HUES6 (cell line): Measurements from ENCODE around the gene CERKL.

Experiments used
- H3K27ac ChIP-seq: 2 replicates; pipeline ENCODE4 v1.7.0; 2013; ENCODE audit warnings: low read depth, mild to moderate bottlenecking, low read length, inconsistent platforms
- H3K27me3 ChIP-seq: 2 replicates; pipeline ENCODE4 v1.6.1; 2013; ENCODE audit warnings: low read length; ENCODE audit not compliant: control insufficient read depth, insufficient read depth
- H3K36me3 ChIP-seq: 2 replicates; pipeline ENCODE4 v1.6.1; 2013; ENCODE audit warnings: low read length; ENCODE audit not compliant: control insufficient read depth, insufficient read depth
- H3K4me1 ChIP-seq: 2 replicates; pipeline ENCODE4 v1.6.1; 2013; ENCODE audit warnings: low read length; ENCODE audit not compliant: control insufficient read depth, insufficient read depth
- H3K4me3 ChIP-seq: 2 replicates; pipeline ENCODE4 v1.5.1; 2013; ENCODE audit warnings: low read depth, low read length
- H3K9ac ChIP-seq: one replicate; pipeline ENCODE4 v1.6.1; 2013; ENCODE audit warnings: mild to moderate bottlenecking, low read length
- H3K9me3 ChIP-seq: 2 replicates; pipeline ENCODE4 v1.6.1; 2013; ENCODE audit warnings: low read depth, low read length; ENCODE audit not compliant: control insufficient read depth, insufficient read depth

The CERKL gene

GRCh38 chr2:181621779-181622490 is 35.0 kb downstream of the CERKL start:
- Histone ChIP-seq H3K9me3 (no peaks in the 10 kb centered on the region), H3K27me3 (no peaks in the 10 kb centered on the region; the same call in 1 of the 2 replicates), H3K4me3 (no peak overlapping the region), H3K27ac (no peak overlapping the region), H3K36me3 (no peaks in the 10 kb centered on the region), H3K9ac (no peak overlapping the region), H3K4me1 (no peaks in the 10 kb centered on the region)

DNA sequence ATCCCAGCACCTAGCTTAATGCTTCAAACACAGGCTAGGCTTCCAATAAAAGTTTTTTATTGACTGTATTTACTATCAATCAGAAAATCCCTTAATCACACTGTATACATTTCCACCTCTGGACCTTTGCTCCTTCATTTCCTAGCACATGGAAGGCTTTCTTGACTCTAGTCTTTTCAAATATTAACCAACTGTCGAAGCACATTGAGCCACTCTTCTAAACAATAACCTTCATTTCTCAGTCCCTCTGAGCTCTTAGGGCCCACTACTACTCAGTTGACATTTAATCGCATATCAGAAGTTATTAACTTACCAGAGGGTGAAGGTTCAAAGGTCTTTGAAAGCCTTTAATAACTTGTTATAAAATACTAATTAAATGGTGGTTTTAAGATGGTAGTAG is 37.4 kb downstream of the CERKL start:
- Histone ChIP-seq H3K36me3 (no peaks in the 10 kb centered on the region), H3K9me3 (no peaks in the 10 kb centered on the region), H3K4me3 (no peak overlapping the region), H3K4me1 (no peaks in the 10 kb centered on the region), H3K27me3 (no peaks in the 10 kb centered on the region), H3K9ac (no peak overlapping the region), H3K27ac (no peak overlapping the region)

DNA sequence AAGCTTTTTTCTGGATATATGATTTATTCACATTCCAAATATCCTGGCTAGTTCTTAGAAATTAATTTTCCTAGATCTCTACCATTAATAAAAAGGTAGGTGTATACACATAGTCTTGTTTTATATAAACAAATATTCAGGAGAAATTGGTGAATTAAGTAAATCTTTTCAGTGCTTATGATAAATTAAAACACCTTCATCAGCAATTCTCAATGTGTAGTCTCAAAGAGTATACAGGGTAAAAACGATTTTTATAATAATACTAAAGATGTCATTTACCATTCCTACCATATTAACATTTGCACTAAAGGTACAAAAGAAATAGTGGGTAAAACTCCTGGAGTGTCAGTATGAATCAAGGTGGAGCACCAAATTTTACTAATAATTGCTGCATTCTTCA is 40.2 kb downstream of the CERKL start:
- Histone ChIP-seq H3K9ac (no peak overlapping the region), H3K4me3 (no peak overlapping the region), H3K9me3 (no peaks in the 10 kb centered on the region), H3K27me3 (no peaks in the 10 kb centered on the region), H3K36me3 (no peaks in the 10 kb centered on the region), H3K4me1 (no peaks in the 10 kb centered on the region), H3K27ac (no peak overlapping the region)

DNA sequence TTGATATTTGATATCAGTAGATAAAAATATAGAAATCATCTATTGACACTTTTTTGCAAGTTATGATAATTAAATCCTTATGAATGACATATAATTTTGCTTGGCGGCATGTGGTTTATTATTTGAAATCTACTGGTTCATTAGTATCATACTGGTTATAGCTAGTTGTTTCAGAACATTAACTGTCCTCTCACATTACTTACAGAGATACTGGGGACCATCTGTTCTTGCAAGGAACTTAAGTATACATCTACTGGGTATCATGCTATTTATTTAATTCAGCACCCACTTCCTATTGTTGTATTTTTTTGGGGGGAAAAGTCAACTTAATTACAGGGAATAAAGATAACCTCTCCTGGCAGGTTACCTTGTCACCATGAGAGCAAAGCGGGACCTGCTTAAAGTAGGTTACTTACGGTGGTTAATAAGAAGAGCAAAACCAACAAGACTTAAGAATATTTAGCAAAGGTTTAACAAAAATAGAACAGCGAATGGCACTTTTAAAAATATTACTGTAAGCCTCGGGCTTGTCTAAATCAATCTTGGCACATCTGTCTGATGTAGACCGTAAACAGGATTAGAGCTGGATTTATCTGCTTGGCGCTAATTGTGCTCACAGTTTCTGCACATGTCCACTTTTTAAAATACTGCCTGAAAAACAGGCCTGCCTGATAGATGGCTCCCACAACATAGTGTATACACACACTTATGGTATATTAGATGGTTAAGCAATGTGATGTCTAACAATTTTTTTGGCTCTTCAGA is 41.8 kb downstream of the CERKL start:
- H3K4me1 ChIP-seq = no peaks in the 10 kb centered on the region
- no peak overlapping the region for H3K4me3 ChIP-seq
- no peak overlapping the region for H3K9ac ChIP-seq

GRCh38 chr2:181613241-181613640 is 43.7 kb downstream of the CERKL start:
- no peak overlapping the region for H3K27ac ChIP-seq
- no peak overlapping the region for H3K4me3 ChIP-seq
- H3K4me1 ChIP-seq = no peaks in the 10 kb centered on the region
- H3K9ac ChIP-seq = no peak overlapping the region
- H3K36me3 ChIP-seq = no peaks in the 10 kb centered on the region
- no peaks in the 10 kb centered on the region for H3K9me3 ChIP-seq
- no peaks in the 10 kb centered on the region for H3K27me3 ChIP-seq

More for the DNA sequence above, 41.8 kb downstream of the CERKL start:
- H3K27ac ChIP-seq = no peak overlapping the region
- no peaks in the 10 kb centered on the region for H3K36me3 ChIP-seq
- H3K9me3 ChIP-seq = no peaks in the 10 kb centered on the region
- H3K27me3 ChIP-seq = no peaks in the 10 kb centered on the region

DNA sequence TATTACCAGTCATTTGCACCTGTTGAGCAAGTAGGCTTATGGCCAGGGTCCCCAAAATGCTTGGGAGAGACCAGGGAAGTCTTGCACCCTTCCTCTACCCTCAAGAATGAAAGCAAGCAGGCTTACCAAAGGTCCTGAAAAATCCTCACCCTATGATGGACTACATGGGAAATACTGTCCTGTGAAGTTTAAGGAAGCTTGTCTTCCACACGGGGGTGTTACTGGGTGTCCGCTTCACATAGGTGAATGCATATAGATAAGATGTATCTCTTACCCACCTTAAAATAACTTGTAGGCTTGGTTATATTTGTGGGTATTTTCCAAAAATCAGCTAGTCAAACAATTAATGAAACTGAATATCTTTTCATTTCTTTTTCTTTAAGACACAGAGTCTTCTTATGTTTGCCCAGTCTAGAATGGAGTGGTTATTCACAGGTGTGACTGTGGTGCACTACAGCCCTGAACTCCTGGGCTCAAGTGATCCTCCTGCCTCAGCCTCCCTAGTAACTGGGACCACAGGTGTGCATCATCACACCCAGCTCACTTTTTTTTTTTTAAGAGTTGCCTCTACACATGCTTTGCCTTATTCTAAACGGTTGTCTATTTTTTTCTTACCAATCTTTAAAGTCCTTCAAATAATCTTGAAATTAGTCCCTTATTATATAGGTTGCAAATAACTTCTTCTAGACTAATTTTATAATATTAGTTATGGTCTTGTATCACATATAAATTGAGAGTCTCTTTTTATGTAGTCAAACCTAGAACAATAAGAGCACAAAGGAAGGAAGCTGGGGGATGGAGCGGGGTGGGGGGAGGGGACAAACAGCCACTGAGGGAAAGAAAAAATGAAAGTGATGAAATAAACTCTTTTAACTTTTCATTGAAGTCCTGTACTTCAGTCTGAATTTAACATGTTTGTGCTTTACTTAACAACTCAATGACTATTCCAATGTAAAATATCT is 49.0 kb downstream of the CERKL start:
- no peak overlapping the region for H3K27ac ChIP-seq
- no peak overlapping the region for H3K9ac ChIP-seq
- no peaks in the 10 kb centered on the region for H3K27me3 ChIP-seq

GRCh38 chr2:181605889-181606837 is 50.7 kb downstream of the CERKL start:
- no peak overlapping the region for H3K9ac ChIP-seq
- H3K36me3 ChIP-seq = no peaks in the 10 kb centered on the region
- H3K27me3 ChIP-seq = no peaks in the 10 kb centered on the region
- no peak overlapping the region for H3K4me3 ChIP-seq
- no peaks in the 10 kb centered on the region for H3K9me3 ChIP-seq
- no peaks in the 10 kb centered on the region for H3K4me1 ChIP-seq
- H3K27ac ChIP-seq = no peak overlapping the region

More for the DNA sequence above, 49.0 kb downstream of the CERKL start:
- Histone ChIP-seq H3K4me1 (no peaks in the 10 kb centered on the region), H3K4me3 (no peak overlapping the region), H3K9me3 (no peaks in the 10 kb centered on the region), H3K36me3 (no peaks in the 10 kb centered on the region)

GRCh38 chr2:181602017-181602416 is 54.9 kb downstream of the CERKL start:
- Histone ChIP-seq H3K27me3 (no peaks in the 10 kb centered on the region), H3K36me3 (no peaks in the 10 kb centered on the region), H3K9me3 (no peaks in the 10 kb centered on the region), H3K4me3 (no peak overlapping the region), H3K27ac (no peak overlapping the region), H3K9ac (no peak overlapping the region), H3K4me1 (no peaks in the 10 kb centered on the region)

DNA sequence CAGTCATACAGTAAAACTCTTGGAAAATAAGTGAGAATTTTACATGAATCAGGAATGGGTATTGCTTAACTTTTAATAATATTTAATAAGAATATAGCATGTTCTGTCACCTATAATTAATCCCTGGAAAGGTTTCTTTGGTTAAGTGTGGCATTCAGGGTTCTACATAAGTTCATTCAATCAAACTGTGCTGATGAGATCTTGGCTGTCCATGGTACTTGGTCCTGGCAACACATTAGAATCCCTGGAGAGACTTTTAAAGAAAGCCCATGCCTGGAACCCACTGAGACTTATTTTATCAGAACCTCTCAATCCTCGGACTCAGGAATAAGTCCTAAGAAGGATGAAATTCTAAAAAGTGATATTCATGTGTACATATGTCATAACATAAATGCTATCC is 60.3 kb downstream of the CERKL start:
- Histone ChIP-seq H3K4me1 (no peaks in the 10 kb centered on the region), H3K36me3 (no peaks in the 10 kb centered on the region), H3K4me3 (no peak overlapping the region), H3K27ac (no peak overlapping the region), H3K27me3 (peaks cover 4% of the 10 kb centered on the region; the same call in 1 of the 2 replicates), H3K9ac (no peak overlapping the region), H3K9me3 (no peaks in the 10 kb centered on the region)

GRCh38 chr2:181594322-181594721 is 62.6 kb downstream of the CERKL start:
- Histone ChIP-seq H3K27ac (no peak overlapping the region), H3K4me3 (no peak overlapping the region), H3K27me3 (peaks cover 5% of the 10 kb centered on the region; the same call in 1 of the 2 replicates), H3K9ac (no peak overlapping the region), H3K36me3 (no peaks in the 10 kb centered on the region), H3K9me3 (no peaks in the 10 kb centered on the region), H3K4me1 (no peaks in the 10 kb centered on the region)
